Measurements from ENCODE around the gene WAPL.

The WAPL gene

GRCh38 chr10:86437447-86437846, 84.1 kb downstream of the WAPL start:
- H3K4me3 ChIP-seq (ENCODE audit: low read depth, low read length), result no peak overlapping the region
- DNase-seq (ENCODE audit: low read depth), result no peak
- TF ChIP-seq, protein P1, sequence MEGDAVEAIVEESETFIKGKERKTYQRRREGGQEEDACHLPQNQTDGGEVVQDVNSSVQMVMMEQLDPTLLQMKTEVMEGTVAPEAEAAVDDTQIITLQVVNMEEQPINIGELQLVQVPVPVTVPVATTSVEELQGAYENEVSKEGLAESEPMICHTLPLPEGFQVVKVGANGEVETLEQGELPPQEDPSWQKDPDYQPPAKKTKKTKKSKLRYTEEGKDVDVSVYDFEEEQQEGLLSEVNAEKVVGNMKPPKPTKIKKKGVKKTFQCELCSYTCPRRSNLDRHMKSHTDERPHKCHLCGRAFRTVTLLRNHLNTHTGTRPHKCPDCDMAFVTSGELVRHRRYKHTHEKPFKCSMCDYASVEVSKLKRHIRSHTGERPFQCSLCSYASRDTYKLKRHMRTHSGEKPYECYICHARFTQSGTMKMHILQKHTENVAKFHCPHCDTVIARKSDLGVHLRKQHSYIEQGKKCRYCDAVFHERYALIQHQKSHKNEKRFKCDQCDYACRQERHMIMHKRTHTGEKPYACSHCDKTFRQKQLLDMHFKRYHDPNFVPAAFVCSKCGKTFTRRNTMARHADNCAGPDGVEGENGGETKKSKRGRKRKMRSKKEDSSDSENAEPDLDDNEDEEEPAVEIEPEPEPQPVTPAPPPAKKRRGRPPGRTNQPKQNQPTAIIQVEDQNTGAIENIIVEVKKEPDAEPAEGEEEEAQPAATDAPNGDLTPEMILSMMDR (IDR thresholded peaks at IDR 0.05; ENCODE audit: control insufficient read depth, extremely low read depth, insufficient read depth), result no peak

GRCh38 chr10:86436963-86437362, 84.6 kb downstream of the WAPL start:
- DNase-seq (ENCODE audit: low read depth), result no peak
- TF ChIP-seq, protein P1 (IDR thresholded peaks at IDR 0.05; ENCODE audit: control insufficient read depth, extremely low read depth, insufficient read depth), result no peak
- no peak overlapping the region for H3K4me3 ChIP-seq (ENCODE audit: low read depth, low read length)

- DNase-seq (ENCODE audit: low read depth), result no peak
- H3K4me3 ChIP-seq (ENCODE audit: low read depth, low read length), result no peak overlapping the region
- TF ChIP-seq, protein P1 (IDR thresholded peaks at IDR 0.05; ENCODE audit: control insufficient read depth, extremely low read depth, insufficient read depth), result no peak
These were observed 86.9 kb downstream of the WAPL start for GRCh38 chr10:86434656-86435055.

DNA sequence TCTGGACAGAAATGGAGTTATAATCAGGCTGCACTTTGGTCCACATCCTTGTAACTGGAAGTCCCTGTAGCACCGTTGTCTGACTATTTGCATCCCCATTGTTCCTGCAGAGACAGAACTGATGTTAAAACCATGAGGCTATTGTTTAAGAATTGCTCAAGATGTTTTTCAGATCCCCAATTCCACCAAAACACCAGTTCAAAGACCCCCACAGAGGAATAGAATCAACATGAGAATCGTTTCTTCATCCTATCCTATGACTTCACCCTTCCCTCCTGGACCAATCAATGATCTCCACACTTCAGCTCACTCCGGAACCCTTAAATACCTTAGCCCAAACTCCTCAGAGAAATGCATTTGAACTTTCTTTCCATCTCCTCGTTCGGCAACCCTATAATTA, 97.9 kb downstream of the WAPL start:
- TF ChIP-seq, protein P1 (IDR thresholded peaks at IDR 0.05; ENCODE audit: control insufficient read depth, extremely low read depth, insufficient read depth), result no peak
- DNase-seq (ENCODE audit: low read depth), result no peak
- no peak overlapping the region for H3K4me3 ChIP-seq (ENCODE audit: low read depth, low read length)

GRCh38 chr10:86419101-86419500, 102.5 kb downstream of the WAPL start:
- H3K4me3 ChIP-seq (ENCODE audit: low read depth, low read length), result no peak overlapping the region
- TF ChIP-seq, protein P1 (IDR thresholded peaks at IDR 0.05; ENCODE audit: control insufficient read depth, extremely low read depth, insufficient read depth), result no peak
- DNase-seq (ENCODE audit: low read depth), result no peak

- TF ChIP-seq, protein P1 (IDR thresholded peaks at IDR 0.05; ENCODE audit: control insufficient read depth, extremely low read depth, insufficient read depth), result no peak
- no peak for DNase-seq (ENCODE audit: low read depth)
- no peak overlapping the region for H3K4me3 ChIP-seq (ENCODE audit: low read depth, low read length)
These were observed 106.0 kb downstream of the WAPL start for GRCh38 chr10:86415583-86415982.

DNA sequence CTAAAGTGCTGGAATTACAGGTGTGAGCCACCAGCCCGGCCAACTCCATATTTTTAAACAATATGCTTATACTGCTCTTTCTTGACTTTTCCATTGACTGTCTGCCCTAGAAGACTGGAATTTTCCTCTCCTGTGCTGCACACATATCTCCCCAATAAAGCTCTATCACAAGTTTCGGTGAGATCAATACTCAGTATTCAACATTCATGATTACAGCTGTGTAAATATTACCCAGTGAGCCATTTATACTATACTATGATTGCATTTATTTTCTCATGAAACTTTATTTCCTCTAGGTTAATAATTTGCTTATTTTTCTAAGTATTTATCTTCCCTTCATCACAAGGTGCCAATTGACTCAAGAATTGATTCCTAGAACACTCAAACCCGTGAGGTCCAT, 106.5 kb downstream of the WAPL start:
- TF ChIP-seq, protein P1 (IDR thresholded peaks at IDR 0.05; ENCODE audit: control insufficient read depth, extremely low read depth, insufficient read depth), result no peak
- H3K4me3 ChIP-seq (ENCODE audit: low read depth, low read length), result no peak overlapping the region
- no peak for DNase-seq (ENCODE audit: low read depth)

All from LNCaP clone FGC (cell line).